Hepatocyte (in vitro differentiated cells): ENCODE data around the gene RNF135.

Experiments
- CTCF ChIP-seq: fragments of 200-600 bp; sonication (generic); IDR thresholded peaks from 2 replicates; pipeline ENCODE4 v1.5.1; 2016; ENCODE audit warnings: antibody characterized with exemption, mild to moderate bottlenecking; ENCODE audit not compliant: poor library complexity
- EZH2 ChIP-seq: fragments of 200-600 bp; sonication (generic); IDR thresholded peaks from 2 replicates; pipeline ENCODE4 v1.6.1; 2016; ENCODE audit warnings: antibody characterized with exemption, mild to moderate bottlenecking, borderline replicate concordance

DNA sequence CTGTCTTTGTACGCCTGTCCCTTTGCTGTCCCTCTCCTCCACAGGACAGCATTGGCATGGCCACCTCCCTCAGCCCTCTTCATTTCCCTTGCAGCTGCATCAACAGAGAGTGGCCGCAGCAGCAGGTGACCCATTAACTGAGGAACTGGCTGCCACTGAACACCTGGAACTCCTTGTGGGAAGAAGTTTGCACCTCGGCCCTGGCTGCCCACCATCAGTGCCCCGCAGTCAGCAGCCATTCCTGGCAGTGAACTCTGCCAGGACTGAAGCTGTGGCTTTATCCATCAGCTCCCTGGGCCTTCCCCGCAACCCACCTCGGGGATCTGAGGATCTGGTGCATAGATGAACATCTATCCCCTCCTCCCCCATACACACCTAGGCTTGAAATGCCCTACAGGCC, 13.1 kb upstream of the RNF135 start:
- TF ChIP-seq CTCF (no peak), EZH2 (no peak)
